Right lobe of liver (tissue), 6 donors: ENCODE results near the gene PLA2G4F. TPM values are rescaled to one million over a fixed set of nuclear protein-coding genes. Genes with fewer than 3 reads are reported as not detected.
A peak's percentile ranks its signal among the peaks of the same experiment; 100 is the strongest.

ENCODE experiments used
- ATAC-seq, 4 donors: fragments of 200-7000 bp; cut with Tn5 transposase; one replicate each; pipeline ENCODE4 v1.9.1; 2020; ENCODE audit warnings: mild to moderate bottlenecking in 4 of 4, moderate library complexity in 4 of 4
- DNase-seq, 3 donors: peaks; one replicate each; pipeline ENCODE4 v3.0.0-alpha.2; 2020
- H3K27ac ChIP-seq, 3 donors: fragments of 200-600 bp; one replicate each; pipeline ENCODE4 v1.8.0; 2022
- H3K27me3 ChIP-seq, 2 donors: fragments of 200-600 bp; one replicate each; pipeline ENCODE4 v1.8.0; 2022
- H3K36me3 ChIP-seq, 4 donors: fragments of 200-600 bp; sonication (generic) in 1 of 4; one replicate each; pipeline versions ENCODE4 v1.5.1 to v1.8.0; 2017 to 2022; ENCODE audit warnings: control low read depth in 1 of 4
- H3K4me1 ChIP-seq, 4 donors: fragments of 200-600 bp; sonication (generic) in 1 of 4; one replicate each; pipeline versions ENCODE4 v1.5.1 to v1.8.0; 2017 to 2022; ENCODE audit warnings: control low read depth in 1 of 4
- H3K4me3 ChIP-seq, 3 donors: fragments of 200-600 bp; one replicate each; pipeline ENCODE4 v1.8.0; 2022
- H3K9me3 ChIP-seq, 4 donors: fragments of 200-600 bp; sonication (generic) in 1 of 4; one replicate each; pipeline versions ENCODE4 v1.5.1 to v1.8.0; 2017 to 2022; ENCODE audit warnings: control low read depth in 1 of 4
- POLR2A ChIP-seq: fragments of 450-650 bp; IDR thresholded peaks from one replicate; pipeline ENCODE4 v1.6.1; 2017; ENCODE audit warnings: antibody characterized with exemption, mild to moderate bottlenecking
- WGBS: methylation state at CpG from one replicate; pipeline ENCODE4 v1.1.6; 2018; ENCODE audit warnings: low coverage, low lambda C conversion rate; ENCODE audit not compliant: insufficient coverage; ENCODE audit errors: missing lambda C conversion rate; 5-methylcytosine and 5-hydroxymethylcytosine counted together
- intact Hi-C, 2 donors: fragments of 100-400 bp; cut with DNase I; formaldehyde crosslinking; loops; one replicate each; pipeline versions ENCODE4 v1.11.2 to v1.14.1; 2022
- total RNA-seq, 6 experiments: library from RNA; depleted of rRNA in 2 of 6; stranded (reverse); fragments of >200 nt in 2 of 6; fragmentation: NEBNext Ultra II Directional in 3 of 6; extraction: Animal tissue kit (Norgen Biotek cat#: 25700) in 3 of 6; gene quantifications; one replicate each; pipeline versions ENCODE4 v1.1.0 to v1.2.4, GENCODE V29; 2016 to 2023
- TF ChIP-seq, protein P1 (sequence below), 4 donors: fragments of 200-600 bp in 3 of 4; fragments of 450-650 bp in 1 of 4; IDR thresholded peaks; one replicate each; pipeline versions ENCODE4 v1.5.1 to v1.8.0; 2016 to 2022; ENCODE audit warnings: antibody characterized with exemption in 4 of 4, mild to moderate bottlenecking in 2 of 4
- donor health status: DM: no; HTN: yes; CAD: no.
- donor health status: DM: no; HTN: no; CAD: no.
- donor health status: DM: no; HTN: no; CAD: no.
- donor health status: DM: no; HTN: yes; CAD: no.
- donor health status: DM: no; HTN: yes; CAD: no.

Gene PLA2G4F
- total RNA-seq, 6 experiments from 2014 or later = not detected

- peak in 1 of 3 donors; percentile 33 for DNase-seq
- intact Hi-C loops = no loop called here
- Histone ChIP-seq H3K9me3 (no peaks in the 10 kb centered on the region), H3K36me3 (no peaks in the 10 kb centered on the region), H3K27me3 (no peaks in the 10 kb centered on the region), H3K4me3 (no peak overlapping the region), H3K4me1 (no peaks in the 10 kb centered on the region), H3K27ac (no peak overlapping the region)
- ATAC-seq = no peak
- 77% methylated on average over 9 of the region's 18 CpGs for WGBS
- no peak for TF ChIP-seq POLR2A
Measured at GRCh38 chr15:42143866-42144625, 12.4 kb downstream of the PLA2G4F start.

DNA sequence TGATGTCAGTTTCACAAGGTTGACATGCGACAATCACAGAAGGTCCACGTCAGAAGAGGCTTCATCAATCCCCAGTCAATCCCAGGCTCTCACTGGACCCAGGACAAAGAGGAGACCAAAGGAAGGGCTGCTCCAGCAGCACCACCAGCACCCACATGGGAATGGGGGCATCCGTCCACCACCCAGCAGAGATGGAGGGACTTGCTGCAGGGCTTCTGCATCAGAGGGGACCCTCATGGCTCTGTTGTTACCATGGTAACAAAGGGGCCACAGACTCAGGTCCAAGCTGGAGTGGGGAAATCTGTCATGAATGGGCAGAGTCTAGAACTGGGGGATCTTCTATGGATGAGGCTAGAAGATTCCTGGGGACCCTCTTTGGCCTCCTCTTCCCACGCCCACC, 13.1 kb downstream of the PLA2G4F start:
- H3K9me3 ChIP-seq = no peaks in the 10 kb centered on the region
- ATAC-seq (no peak), DNase-seq (peak in 1 of 3 donors; percentile 18)
- H3K4me1 ChIP-seq = no peaks in the 10 kb centered on the region
- no peaks in the 10 kb centered on the region for H3K36me3 ChIP-seq
- intact Hi-C loops = no loop called here
- H3K27ac ChIP-seq = no peak overlapping the region
- TF ChIP-seq POLR2A = no peak
- TF ChIP-seq, protein P1, sequence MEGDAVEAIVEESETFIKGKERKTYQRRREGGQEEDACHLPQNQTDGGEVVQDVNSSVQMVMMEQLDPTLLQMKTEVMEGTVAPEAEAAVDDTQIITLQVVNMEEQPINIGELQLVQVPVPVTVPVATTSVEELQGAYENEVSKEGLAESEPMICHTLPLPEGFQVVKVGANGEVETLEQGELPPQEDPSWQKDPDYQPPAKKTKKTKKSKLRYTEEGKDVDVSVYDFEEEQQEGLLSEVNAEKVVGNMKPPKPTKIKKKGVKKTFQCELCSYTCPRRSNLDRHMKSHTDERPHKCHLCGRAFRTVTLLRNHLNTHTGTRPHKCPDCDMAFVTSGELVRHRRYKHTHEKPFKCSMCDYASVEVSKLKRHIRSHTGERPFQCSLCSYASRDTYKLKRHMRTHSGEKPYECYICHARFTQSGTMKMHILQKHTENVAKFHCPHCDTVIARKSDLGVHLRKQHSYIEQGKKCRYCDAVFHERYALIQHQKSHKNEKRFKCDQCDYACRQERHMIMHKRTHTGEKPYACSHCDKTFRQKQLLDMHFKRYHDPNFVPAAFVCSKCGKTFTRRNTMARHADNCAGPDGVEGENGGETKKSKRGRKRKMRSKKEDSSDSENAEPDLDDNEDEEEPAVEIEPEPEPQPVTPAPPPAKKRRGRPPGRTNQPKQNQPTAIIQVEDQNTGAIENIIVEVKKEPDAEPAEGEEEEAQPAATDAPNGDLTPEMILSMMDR (IDR thresholded peaks at IDR 0.05) = no peak
- H3K27me3 ChIP-seq = no peaks in the 10 kb centered on the region
- 71% methylated on average over 2 of the region's 4 CpGs for WGBS
- no peak overlapping the region for H3K4me3 ChIP-seq

GRCh38 chr15:42141795-42142667, 14.4 kb downstream of the PLA2G4F start:
- 50% methylated on average over 3 of the region's 21 CpGs for WGBS
- ATAC-seq = no peak
- DNase-seq = peak in 1 of 3 donors; percentile 30
- no peaks in the 10 kb centered on the region for H3K4me1 ChIP-seq
- intact Hi-C loops = no loop called here
- H3K9me3 ChIP-seq = no peaks in the 10 kb centered on the region
- TF ChIP-seq POLR2A = no peak
- TF ChIP-seq, protein P1 (IDR thresholded peaks at IDR 0.05) = no peak
- no peaks in the 10 kb centered on the region for H3K27me3 ChIP-seq
- no peaks in the 10 kb centered on the region for H3K36me3 ChIP-seq
- H3K4me3 ChIP-seq = no peak overlapping the region
- H3K27ac ChIP-seq = no peak overlapping the region

- Histone ChIP-seq H3K36me3 (no peaks in the 10 kb centered on the region), H3K27me3 (no peaks in the 10 kb centered on the region), H3K9me3 (no peaks in the 10 kb centered on the region), H3K4me1 (no peaks in the 10 kb centered on the region), H3K4me3 (no peak overlapping the region), H3K27ac (no peak overlapping the region)
- ATAC-seq (no peak), DNase-seq (peak in 1 of 3 donors; percentile 22)
- 73% methylated on average over 6 of the region's 7 CpGs for WGBS
- TF ChIP-seq, protein P1 (IDR thresholded peaks at IDR 0.05) = no peak
- no peak for TF ChIP-seq POLR2A
- intact Hi-C loops = no loop called here
Measured at GRCh38 chr15:42141246-42141645, 15.2 kb downstream of the PLA2G4F start.
